GM23338 (cell line): ENCODE results near the gene RAB32. TPM values are rescaled to one million over a fixed set of nuclear protein-coding genes. Genes with fewer than 3 reads are reported as not detected.

ENCODE experiments used
- ATAC-seq: fragments of 200-7000 bp; cut with Tn5 transposase; 3 replicates; pipeline ENCODE4 v1.9.1; 2020
- DNase-seq: peaks from one replicate; pipeline ENCODE4 v3.0.0-alpha.2; 2015; ENCODE audit warnings: low spot score
- H2AFZ ChIP-seq: fragments of 200-600 bp; sonication (generic); 2 replicates; pipeline ENCODE4 v1.8.0; 2016; ENCODE audit warnings: antibody characterized with exemption, mild to moderate bottlenecking, moderate library complexity
- H3F3A ChIP-seq: fragments of 200-600 bp; sonication (generic); replicated peaks from 2 replicates; pipeline ENCODE4 v1.8.0; 2017; ENCODE audit warnings: antibody characterized with exemption, mixed run types, low read depth
- H3K27ac ChIP-seq: fragments of 200-600 bp; sonication (generic); 2 replicates; pipeline ENCODE4 v1.6.1; 2016; ENCODE audit warnings: low read depth
- H3K27me3 ChIP-seq: fragments of 200-600 bp; sonication (generic); 2 replicates; pipeline ENCODE4 v1.8.0; 2016; ENCODE audit warnings: mild to moderate bottlenecking, mixed run types, moderate library complexity; ENCODE audit not compliant: insufficient read depth
- H3K36me3 ChIP-seq: fragments of 200-600 bp; sonication (generic); 2 replicates; pipeline ENCODE4 v1.8.0; 2016; ENCODE audit warnings: mild to moderate bottlenecking; ENCODE audit not compliant: insufficient read depth
- H3K4me1 ChIP-seq: fragments of 200-600 bp; sonication (generic); 2 replicates; pipeline ENCODE4 v1.8.0; 2016; ENCODE audit warnings: mild to moderate bottlenecking, moderate library complexity; ENCODE audit not compliant: insufficient read depth
- H3K4me2 ChIP-seq: fragments of 200-600 bp; sonication (generic); 2 replicates; pipeline ENCODE4 v1.7.1; 2017; ENCODE audit warnings: mixed run types
- H3K4me3 ChIP-seq: fragments of 200-600 bp; sonication (generic); 2 replicates; pipeline ENCODE4 v1.6.1; 2016; ENCODE audit warnings: mixed run types
- H3K79me2 ChIP-seq: fragments of 200-600 bp; sonication (generic); replicated peaks from 2 replicates; pipeline ENCODE4 v1.8.0; 2017; ENCODE audit warnings: mild to moderate bottlenecking; ENCODE audit not compliant: insufficient read depth
- H3K9me2 ChIP-seq: fragments of 200-600 bp; sonication (generic); 2 replicates; pipeline ENCODE4 v1.8.0; 2017; ENCODE audit not compliant: insufficient read depth
- H4K20me1 ChIP-seq: fragments of 200-600 bp; sonication (generic); replicated peaks from 2 replicates; pipeline ENCODE4 v1.8.0; 2017; ENCODE audit warnings: mild to moderate bottlenecking; ENCODE audit not compliant: insufficient read depth
- H3K27ac Mint-ChIP-seq: 2 replicates; pipeline ENCODE4 v1.8.0; 2020; ENCODE audit warnings: inconsistent platforms, mild to moderate bottlenecking, moderate library complexity, mixed read lengths
- H3K27me3 Mint-ChIP-seq: 3 replicates; pipeline ENCODE4 v1.8.0; 2022; ENCODE audit warnings: low read depth, mild to moderate bottlenecking, moderate library complexity, mixed read lengths, inconsistent platforms; ENCODE audit not compliant: insufficient read depth, poor library complexity
- H3K36me3 Mint-ChIP-seq: 3 replicates; pipeline ENCODE4 v1.8.0; 2021; ENCODE audit warnings: low read depth, mild to moderate bottlenecking, inconsistent platforms, moderate library complexity, mixed read lengths
- H3K4me1 Mint-ChIP-seq: 3 replicates; pipeline ENCODE4 v1.8.0; 2020; ENCODE audit warnings: mild to moderate bottlenecking, inconsistent platforms, mixed read lengths
- H3K4me3 Mint-ChIP-seq: 3 replicates; pipeline ENCODE4 v1.8.0; 2021; ENCODE audit warnings: moderate library complexity, mild to moderate bottlenecking, inconsistent platforms, mixed read lengths
- H3K9me3 Mint-ChIP-seq: 3 replicates; pipeline ENCODE4 v1.8.0; 2020; ENCODE audit warnings: moderate library complexity, mild to moderate bottlenecking, inconsistent platforms, mixed read lengths
- EZH2 ChIP-seq: fragments of 200-600 bp; sonication (generic); IDR thresholded peaks from one replicate; pipeline ENCODE4 v1.8.0; 2017; ENCODE audit warnings: antibody characterized with exemption, mild to moderate bottlenecking, low read depth; ENCODE audit not compliant: unreplicated experiment
- EZH2phosphoT487 ChIP-seq: fragments of 200-600 bp; sonication (generic); IDR thresholded peaks from one replicate; pipeline ENCODE4 v1.8.1; 2018; ENCODE audit warnings: antibody characterized with exemption; ENCODE audit not compliant: unreplicated experiment
- JUNB ChIP-seq: IDR thresholded peaks from one replicate; pipeline ENCODE4 v1.6.1; 2016; ENCODE audit warnings: antibody characterized with exemption; ENCODE audit not compliant: unreplicated experiment
- NANOG ChIP-seq: IDR thresholded peaks from 2 replicates; pipeline ENCODE4 v1.6.1; 2016; ENCODE audit warnings: antibody characterized with exemption, borderline replicate concordance
- STAT1 ChIP-seq: IDR thresholded peaks from one replicate; pipeline ENCODE4 v1.6.1; 2016; ENCODE audit warnings: antibody characterized with exemption; ENCODE audit not compliant: unreplicated experiment
- ZNF114 ChIP-seq: fragments of 250-450 bp; sonication (Bioruptor Pico); IDR thresholded peaks from 2 replicates; pipeline ENCODE4 v1.5.0; 2020; ENCODE audit warnings: mild to moderate bottlenecking, moderate library complexity
- ZNF331 ChIP-seq: fragments of 250-450 bp; sonication (Bioruptor Pico); IDR thresholded peaks from 2 replicates; pipeline ENCODE4 v1.5.0; 2020; ENCODE audit warnings: low read depth, mild to moderate bottlenecking, moderate library complexity
- polyA plus RNA-seq: library from polyadenylated mRNA; unstranded; fragments of >200 nt; fragmentation: Nextera tagmentation; extraction: Ambion mirVana; gene quantifications from 2 replicates; pipeline ENCODE4 v1.2.1, GENCODE V29; 2016
- total RNA-seq: library from RNA; depleted of rRNA; stranded (reverse); fragments of >200 nt; shearing (Covaris generic); gene quantifications from 2 replicates; pipeline ENCODE4 v1.2.3, GENCODE V29; 2014
- TF ChIP-seq, protein P1 (sequence below), 2 experiments: fragments of 200-600 bp in 1 of 2; sonication (generic) in 1 of 2; conservative IDR thresholded peaks; 2 replicates each; pipeline versions ENCODE4 v1.5.1 to v1.6.1; 2016 to 2017; ENCODE audit warnings: antibody characterized with exemption in 2 of 2, low read depth in 2 of 2, mild to moderate bottlenecking in 2 of 2, moderate library complexity in 1 of 2
- TF ChIP-seq, protein P2 (sequence below): IDR thresholded peaks from 2 replicates; pipeline ENCODE4 v1.6.1; 2016; ENCODE audit warnings: antibody characterized with exemption

RAB32 gene
- total and polyA plus RNA-seq, 2 experiments from 2014 or later: 5.7 to 10.4 TPM

DNA sequence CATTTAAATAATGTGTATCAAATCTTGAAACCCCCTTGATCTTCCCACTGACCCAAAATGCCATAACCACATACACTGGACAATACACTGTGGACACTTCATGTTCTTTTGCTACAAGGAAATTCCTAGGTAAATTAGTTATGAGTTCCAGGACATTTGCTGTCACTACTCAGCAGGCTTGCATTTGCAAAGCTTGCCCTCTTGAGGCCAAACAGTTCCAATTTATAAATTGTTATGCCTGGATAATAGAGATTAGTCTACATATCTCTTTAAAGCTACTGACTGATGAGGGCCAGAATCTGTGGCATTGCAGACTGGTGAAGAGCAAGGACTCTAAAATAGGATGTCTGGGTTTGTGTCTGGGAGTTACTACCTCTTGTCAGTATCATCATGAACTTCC lies 17.4 kb upstream of the RAB32 start:
- DNase-seq (no peak), ATAC-seq (no peak)
- Histone ChIP-seq H3K36me3 (no peaks in the 10 kb centered on the region), H3K9me2 (peaks cover 3% of the 10 kb centered on the region; the same call in 1 of the 2 replicates), H3K79me2 (no peaks in the 10 kb centered on the region), H3F3A (no peaks in the 10 kb centered on the region), H4K20me1 (no peaks in the 10 kb centered on the region), H3K4me1 (no peaks in the 10 kb centered on the region), H3K27me3 (no peaks in the 10 kb centered on the region), H3K4me3 (no peak overlapping the region), H3K4me2 (no peak overlapping the region), H3K27ac (no peak overlapping the region), H2AFZ (no peak overlapping the region)
- TF ChIP-seq, protein P1, sequence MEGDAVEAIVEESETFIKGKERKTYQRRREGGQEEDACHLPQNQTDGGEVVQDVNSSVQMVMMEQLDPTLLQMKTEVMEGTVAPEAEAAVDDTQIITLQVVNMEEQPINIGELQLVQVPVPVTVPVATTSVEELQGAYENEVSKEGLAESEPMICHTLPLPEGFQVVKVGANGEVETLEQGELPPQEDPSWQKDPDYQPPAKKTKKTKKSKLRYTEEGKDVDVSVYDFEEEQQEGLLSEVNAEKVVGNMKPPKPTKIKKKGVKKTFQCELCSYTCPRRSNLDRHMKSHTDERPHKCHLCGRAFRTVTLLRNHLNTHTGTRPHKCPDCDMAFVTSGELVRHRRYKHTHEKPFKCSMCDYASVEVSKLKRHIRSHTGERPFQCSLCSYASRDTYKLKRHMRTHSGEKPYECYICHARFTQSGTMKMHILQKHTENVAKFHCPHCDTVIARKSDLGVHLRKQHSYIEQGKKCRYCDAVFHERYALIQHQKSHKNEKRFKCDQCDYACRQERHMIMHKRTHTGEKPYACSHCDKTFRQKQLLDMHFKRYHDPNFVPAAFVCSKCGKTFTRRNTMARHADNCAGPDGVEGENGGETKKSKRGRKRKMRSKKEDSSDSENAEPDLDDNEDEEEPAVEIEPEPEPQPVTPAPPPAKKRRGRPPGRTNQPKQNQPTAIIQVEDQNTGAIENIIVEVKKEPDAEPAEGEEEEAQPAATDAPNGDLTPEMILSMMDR (conservative IDR thresholded peaks at IDR 0.05; ENCODE audit: low read depth in 2 of 2): peak; percentile 34 to 48; a peak in 3 of 4 replicates
- no peak for TF ChIP-seq EZH2phosphoT487
- TF ChIP-seq STAT1: no peak
- TF ChIP-seq NANOG: no peak
- Mint-ChIP-seq H3K27me3 (no peaks in the 10 kb centered on the region), H3K9me3 (peaks cover 3% of the 10 kb centered on the region; the same call in 1 of the 3 replicates), H3K4me1 (no peaks in the 10 kb centered on the region), H3K36me3 (no peaks in the 10 kb centered on the region), H3K27ac (no peak overlapping the region), H3K4me3 (no peak overlapping the region)

DNA sequence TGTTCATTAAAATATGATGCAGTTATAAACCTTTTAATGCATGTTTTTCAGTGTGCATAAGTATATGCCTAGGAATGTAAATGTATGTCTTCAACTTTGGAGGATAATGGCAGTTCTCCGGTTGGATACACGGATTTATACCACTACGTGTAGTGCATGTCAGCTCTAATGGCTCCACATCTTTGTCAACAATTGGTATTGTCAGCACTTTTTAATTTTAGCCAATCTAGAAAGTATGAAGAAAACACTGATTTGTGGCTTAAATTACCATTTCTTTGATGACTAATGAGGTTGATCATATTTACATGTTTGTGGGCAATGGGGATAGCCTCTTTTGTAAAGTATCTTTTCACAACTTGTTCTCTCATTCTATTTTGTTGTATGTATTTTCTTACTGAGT lies 10.9 kb upstream of the RAB32 start:
- Histone ChIP-seq H3K4me1 (no peaks in the 10 kb centered on the region), H3K4me2 (no peak overlapping the region), H3K36me3 (no peaks in the 10 kb centered on the region), H3K27me3 (no peaks in the 10 kb centered on the region), H3K79me2 (no peaks in the 10 kb centered on the region), H3K9me2 (no peaks in the 10 kb centered on the region), H3K27ac (no peak overlapping the region), H4K20me1 (no peaks in the 10 kb centered on the region), H3F3A (no peaks in the 10 kb centered on the region), H3K4me3 (no peak overlapping the region), H2AFZ (no peak overlapping the region)
- DNase-seq: no peak
- TF ChIP-seq, protein P2, sequence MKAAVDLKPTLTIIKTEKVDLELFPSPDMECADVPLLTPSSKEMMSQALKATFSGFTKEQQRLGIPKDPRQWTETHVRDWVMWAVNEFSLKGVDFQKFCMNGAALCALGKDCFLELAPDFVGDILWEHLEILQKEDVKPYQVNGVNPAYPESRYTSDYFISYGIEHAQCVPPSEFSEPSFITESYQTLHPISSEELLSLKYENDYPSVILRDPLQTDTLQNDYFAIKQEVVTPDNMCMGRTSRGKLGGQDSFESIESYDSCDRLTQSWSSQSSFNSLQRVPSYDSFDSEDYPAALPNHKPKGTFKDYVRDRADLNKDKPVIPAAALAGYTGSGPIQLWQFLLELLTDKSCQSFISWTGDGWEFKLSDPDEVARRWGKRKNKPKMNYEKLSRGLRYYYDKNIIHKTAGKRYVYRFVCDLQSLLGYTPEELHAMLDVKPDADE: no peak
- TF ChIP-seq ZNF331 (CRISPR knock-in tag): no peak
- no peak for TF ChIP-seq EZH2
- no peak for TF ChIP-seq STAT1
- no peak for TF ChIP-seq ZNF114 (CRISPR knock-in tag)
- Mint-ChIP-seq H3K4me1 (no peaks in the 10 kb centered on the region), H3K9me3 (no peaks in the 10 kb centered on the region), H3K27ac (no peak overlapping the region), H3K4me3 (no peak overlapping the region), H3K36me3 (no peaks in the 10 kb centered on the region), H3K27me3 (no peaks in the 10 kb centered on the region)
- ATAC-seq: no peak

DNA sequence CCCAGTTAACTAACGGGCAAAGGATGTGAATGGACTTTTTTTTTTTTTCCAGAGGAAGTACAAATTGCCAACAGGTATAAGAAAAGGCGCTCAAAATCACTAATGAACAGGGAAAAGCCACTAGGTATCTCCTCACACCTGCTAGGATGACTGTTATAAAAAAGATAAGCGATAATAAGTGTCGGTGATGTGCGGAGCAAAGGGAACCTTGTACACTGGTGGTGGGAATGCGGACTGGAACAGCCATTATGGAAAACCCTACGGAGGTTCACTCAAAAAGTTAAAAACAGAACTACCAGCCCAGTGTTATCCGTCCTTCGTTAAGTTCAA lies 787 bp upstream of the RAB32 start:
- Histone ChIP-seq H3K4me3 (peak overlapping the region; percentile 70), H3K4me2 (peak overlapping the region; percentile 85), H3K79me2 (peaks cover 9% of the 10 kb centered on the region; the same call in 1 of the 2 replicates), H3K27ac (peak overlapping the region; percentile 10; the same call in 1 of the 2 replicates), H3K36me3 (no peaks in the 10 kb centered on the region), H3K27me3 (no peaks in the 10 kb centered on the region), H2AFZ (peak overlapping the region; percentile 93; the same call in 1 of the 2 replicates), H3F3A (no peaks in the 10 kb centered on the region), H4K20me1 (no peaks in the 10 kb centered on the region), H3K4me1 (peaks cover 25% of the 10 kb centered on the region), H3K9me2 (no peaks in the 10 kb centered on the region)
- Mint-ChIP-seq H3K9me3 (no peaks in the 10 kb centered on the region; the same call in 2 of the 3 replicates), H3K27me3 (no peaks in the 10 kb centered on the region), H3K27ac (no peak overlapping the region), H3K4me3 (peak overlapping the region; percentile 66), H3K36me3 (no peaks in the 10 kb centered on the region; the same call in 2 of the 3 replicates), H3K4me1 (peaks cover 12% of the 10 kb centered on the region; the same call in 2 of the 3 replicates)
- no peak for DNase-seq
- TF ChIP-seq STAT1: no peak
- no peak for TF ChIP-seq ZNF331 (CRISPR knock-in tag)
- TF ChIP-seq, protein P2: no peak
- no peak for TF ChIP-seq JUNB
- ATAC-seq: no peak
